ENCODE data around the gene DTD2. TPM values are rescaled to one million over a fixed set of nuclear protein-coding genes. Genes with fewer than 3 reads are reported as not detected.

The DTD2 gene
- total and polyA plus RNA-seq, 9 of the 15 experiments (the other 6 are each of a cell fraction or from before 2014, with no cell fraction given), result 3.8 to 24.1 (median 15.2) TPM

GRCh38 chr14:31420319-31421111, 36.8 kb downstream of the DTD2 start, which contains the start of gene HEATR5A (continued):
- TF ChIP-seq YY1 (IDR thresholded peaks at IDR 0.05; ENCODE audit: borderline replicate concordance in 1 of 3, control insufficient read depth in 1 of 3, extremely low read depth in 1 of 3, insufficient read depth in 3 of 3, insufficient read length in 1 of 3, insufficient replicate concordance in 2 of 3, low read depth in 1 of 3, low read length in 2 of 3) (peak in 2 of 3 experiments; percentile 68 to 69), ZNF785 (CRISPR knock-in tag; IDR thresholded peaks at IDR 0.05) (no peak), SIX5 (IDR thresholded peaks at IDR 0.05; ENCODE audit: borderline replicate concordance in 1 of 2, insufficient read depth in 1 of 2, low read depth in 1 of 2, low read length in 2 of 2) (0 out of 4 replicates have a peak, but pooled peaks of 1 of the 2 experiments have one; percentile 1), E2F1 (CRISPR knock-in tag; IDR thresholded peaks at IDR 0.05) (peak; percentile 71), ZBTB7A (IDR thresholded peaks at IDR 0.05; ENCODE audit: borderline replicate concordance, control insufficient read depth, low read depth, low read length) (0 out of 2 replicates have a peak, but pooled peaks have one; percentile 40), TBL1XR1 (IDR thresholded peaks at IDR 0.05; ENCODE audit: low read length in 2 of 2) (peak in 1 of 2 experiments; percentile 75; a peak in 2 of 4 replicates), REST (IDR thresholded peaks at IDR 0.05; ENCODE audit: borderline replicate concordance) (peak; percentile 98), REST (CRISPR knock-in tag; IDR thresholded peaks at IDR 0.05; ENCODE audit: low read depth) (0 out of 2 replicates have a peak, but pooled peaks have one; percentile 56), RBM22 (IDR thresholded peaks at IDR 0.05; ENCODE audit: low read depth, low read length, poor library complexity, severe bottlenecking) (peak; percentile 67), RBBP5 (IDR thresholded peaks at IDR 0.05; ENCODE audit: borderline replicate concordance, insufficient read depth, low read length, poor library complexity, severe bottlenecking) (peak; percentile 55), ATF2 (CRISPR knock-in tag; IDR thresholded peaks at IDR 0.05) (no peak), SIRT6 (IDR thresholded peaks at IDR 0.05; ENCODE audit: low read depth, low read length) (no peak), RBFOX2 (IDR thresholded peaks at IDR 0.05; ENCODE audit: low read depth, low read length) (peak; percentile 98)
